K562 treated with DMSO at 1 percent for 48 hours (cell line): ENCODE measurements around the gene TEN1. TPM values are rescaled to one million over a fixed set of nuclear protein-coding genes. Genes with fewer than 3 reads are reported as not detected.

ENCODE experiments used
- total RNA-seq: library from RNA; unstranded; fragments of 300-600 nt; gene quantifications from 2 replicates; pipeline ENCODE4 v1.2.3, GENCODE V29; 2022; ENCODE audit warnings: low replicate concordance; ENCODE audit errors: extremely low read depth

TEN1 gene
- total RNA-seq, result not detected in 2 replicates

GRCh38 chr17:75978938-75979704 lies at the start of gene TEN1, which contains the start of gene ACOX1:
Gene TEN1 (plus strand): TSS chr17:75979240. CDS start chr17:75986193, 6,953 bp downstream.
Gene ACOX1 (minus strand): TSS chr17:75979166. CDS start chr17:75979073, 93 bp downstream.

GRCh38 chr17:75940727-75941441 lies 38.2 kb upstream of the TEN1 start, which contains the start of gene FBF1:
Gene FBF1 (minus strand): TSS chr17:75941042. CDS start chr17:75938149, 2,893 bp downstream.

GRCh38 chr17:76000755-76001521 lies 21.9 kb downstream of the TEN1 start, which contains the start of gene CDK3:
Gene CDK3 (plus strand): TSS chr17:76000855. CDS start chr17:76001426, 571 bp downstream.

GRCh38 chr17:76027159-76027839 lies 48.3 kb downstream of the TEN1 start, which contains the start of gene EVPL:
Gene EVPL (minus strand): TSS chr17:76027306. CDS start chr17:76027198, 108 bp downstream.

Other genes with a start within 250 kb of the TEN1 start
- not detected in 2 replicates for gene GALK1, start 214.0 kb upstream of the TEN1 start, total RNA-seq
- gene UNK, start 194.4 kb upstream of the TEN1 start, total RNA-seq, result not detected in 2 replicates
- 220 TPM in 1 of 2 replicates, not detected in the other for gene UNC13D, start 134.8 kb upstream of the TEN1 start, total RNA-seq
- gene WBP2, start 123.9 kb upstream of the TEN1 start, total RNA-seq, result 432 TPM in 1 of 2 replicates, not detected in the other
- not detected in 2 replicates for gene TRIM47, start 100.7 kb upstream of the TEN1 start, total RNA-seq
- gene TRIM65, start 82.3 kb upstream of the TEN1 start, total RNA-seq, result not detected in 2 replicates
- gene MRPL38, start 74.4 kb upstream of the TEN1 start, total RNA-seq, result not detected in 2 replicates
- gene FBF1, start 38.2 kb upstream of the TEN1 start, total RNA-seq, result not detected in 2 replicates
- not detected in 2 replicates for gene ACOX1, start 74 bp upstream of the TEN1 start, total RNA-seq
- not detected in 2 replicates for gene CDK3, start 21.6 kb downstream of the TEN1 start, total RNA-seq
- not detected in 2 replicates for gene EVPL, start 48.1 kb downstream of the TEN1 start, total RNA-seq
- not detected in 2 replicates for gene SRP68, start 93.3 kb downstream of the TEN1 start, total RNA-seq
- gene GALR2, start 95.5 kb downstream of the TEN1 start, total RNA-seq, result not detected in 2 replicates
- gene ZACN, start 99.9 kb downstream of the TEN1 start, total RNA-seq, result not detected in 2 replicates
- not detected in 2 replicates for gene EXOC7, start 124.5 kb downstream of the TEN1 start, total RNA-seq
- gene FOXJ1, start 162.0 kb downstream of the TEN1 start, total RNA-seq, result not detected in 2 replicates